Neutrophil (primary cell): ENCODE results near the gene ATXN2.

Source experiments
- H3K27ac ChIP-seq: fragments of 200-600 bp; sonication (generic); 2 replicates; pipeline ENCODE4 v1.5.1; 2016; ENCODE audit warnings: mild to moderate bottlenecking, moderate library complexity
- H3K27me3 ChIP-seq: fragments of 200-600 bp; sonication (generic); 2 replicates; pipeline ENCODE4 v1.6.0; 2016; ENCODE audit warnings: mild to moderate bottlenecking
- H3K36me3 ChIP-seq: fragments of 200-600 bp; sonication (generic); 2 replicates; pipeline ENCODE4 v1.5.1; 2017
- H3K4me1 ChIP-seq, 2 experiments: fragments of 200-600 bp in 1 of 2; sonication (generic) in 1 of 2; 1 replicate in 1 of 2; 2 replicates in 1 of 2; pipeline versions ENCODE4 v1.5.1 to v1.6.1; 2013 to 2016; ENCODE audit warnings: low read depth in 1 of 2, low read length in 1 of 2, mild to moderate bottlenecking in 1 of 2, moderate library complexity in 1 of 2; ENCODE audit not compliant: control insufficient read depth in 1 of 2, insufficient read depth in 1 of 2
- H3K4me3 ChIP-seq, 2 experiments: fragments of 200-600 bp in 1 of 2; sonication (generic) in 1 of 2; 1 replicate in 1 of 2; 2 replicates in 1 of 2; pipeline ENCODE4 v1.5.1; 2013 to 2016; ENCODE audit warnings: low read depth in 1 of 2, low read length in 1 of 2, mild to moderate bottlenecking in 1 of 2, moderate library complexity in 1 of 2
- H3K9me3 ChIP-seq: fragments of 200-600 bp; sonication (generic); 2 replicates; pipeline ENCODE4 v1.5.1; 2016
- CTCF ChIP-seq: fragments of 200-600 bp; sonication (generic); IDR thresholded peaks from 2 replicates; pipeline ENCODE4 v1.5.1; 2016; ENCODE audit warnings: antibody characterized with exemption

The ATXN2 gene

GRCh38 chr12:111457577-111457976 is 141.5 kb downstream of the ATXN2 start:
- Histone ChIP-seq H3K4me3 (no peak overlapping the region), H3K27me3 (no peaks in the 10 kb centered on the region), H3K36me3 (peaks cover 73% of the 10 kb centered on the region), H3K9me3 (no peaks in the 10 kb centered on the region), H3K4me1 (no peaks in the 10 kb centered on the region), H3K27ac (no peak overlapping the region)
- no peak for TF ChIP-seq CTCF

DNA sequence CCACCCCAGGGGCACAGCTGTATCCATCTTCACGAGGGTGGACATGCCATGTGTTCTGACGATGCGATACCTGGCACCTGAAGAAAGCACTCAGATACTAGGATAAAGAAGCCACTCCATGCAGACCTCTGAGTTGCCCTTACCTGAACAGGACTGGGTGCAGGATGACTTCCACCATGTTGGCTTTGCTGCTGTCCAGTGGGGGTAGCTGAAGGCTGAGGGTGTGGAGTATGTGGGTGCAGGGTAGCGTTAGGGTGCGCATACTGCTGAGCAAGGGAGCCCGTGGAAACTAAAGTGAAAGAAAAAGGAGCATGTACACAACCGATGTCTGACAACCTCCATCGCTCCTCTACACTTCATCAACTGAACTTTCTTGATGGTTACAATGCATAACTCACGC is 142.0 kb downstream of the ATXN2 start:
- peaks cover 75% of the 10 kb centered on the region for H3K36me3 ChIP-seq
- no peak overlapping the region for H3K27ac ChIP-seq

GRCh38 chr12:111455448-111456320 is 143.4 kb downstream of the ATXN2 start:
- Histone ChIP-seq H3K9me3 (no peaks in the 10 kb centered on the region), H3K4me3 (no peak overlapping the region), H3K36me3 (peaks cover 80% of the 10 kb centered on the region), H3K27me3 (no peaks in the 10 kb centered on the region), H3K4me1 (no peaks in the 10 kb centered on the region), H3K27ac (no peak overlapping the region)
- no peak for TF ChIP-seq CTCF

More for the DNA sequence above, 142.0 kb downstream of the ATXN2 start:
- TF ChIP-seq CTCF = no peak
- Histone ChIP-seq H3K4me1 (no peaks in the 10 kb centered on the region), H3K9me3 (no peaks in the 10 kb centered on the region), H3K27me3 (no peaks in the 10 kb centered on the region), H3K4me3 (no peak overlapping the region)

DNA sequence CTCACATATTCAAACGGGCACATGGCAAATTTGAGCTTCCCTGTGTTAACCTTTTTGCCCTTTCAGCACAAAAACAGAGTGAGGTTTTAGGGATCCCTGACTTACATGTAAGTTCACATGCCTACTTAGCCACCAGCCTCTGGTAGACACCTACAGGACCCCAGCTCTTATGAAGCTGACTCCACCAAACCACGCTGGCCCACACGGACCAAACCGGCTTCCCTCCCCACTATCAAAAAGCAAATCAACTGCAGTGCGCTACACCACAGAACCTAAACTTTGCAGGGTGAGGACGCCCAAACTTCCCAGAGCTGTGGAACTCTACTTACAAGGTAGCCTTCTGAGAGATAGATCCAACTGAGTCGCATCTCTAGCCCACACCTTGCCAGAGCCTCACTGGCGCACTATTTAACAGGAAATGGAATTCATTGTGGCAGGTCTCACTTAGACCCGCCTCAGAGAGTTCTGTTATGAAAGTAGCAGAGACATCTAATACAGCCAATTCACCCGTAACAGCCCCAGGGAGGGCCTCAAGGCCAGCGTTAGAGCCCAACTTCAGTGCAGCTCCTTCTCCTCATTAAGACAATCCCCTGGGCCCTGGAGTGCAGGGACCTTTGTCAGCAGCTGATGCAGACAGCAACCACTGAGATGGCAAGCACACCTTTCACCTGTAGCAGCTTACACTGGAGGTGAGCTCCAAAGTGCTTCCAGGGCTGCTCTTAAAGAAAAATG is 144.2 kb downstream of the ATXN2 start:
- TF ChIP-seq CTCF = no peak
- H3K4me1 ChIP-seq = no peaks in the 10 kb centered on the region
- H3K27ac ChIP-seq = no peak overlapping the region
- no peaks in the 10 kb centered on the region for H3K27me3 ChIP-seq
- H3K36me3 ChIP-seq = peaks cover 83% of the 10 kb centered on the region
- no peak overlapping the region for H3K4me3 ChIP-seq
- H3K9me3 ChIP-seq = no peaks in the 10 kb centered on the region

DNA sequence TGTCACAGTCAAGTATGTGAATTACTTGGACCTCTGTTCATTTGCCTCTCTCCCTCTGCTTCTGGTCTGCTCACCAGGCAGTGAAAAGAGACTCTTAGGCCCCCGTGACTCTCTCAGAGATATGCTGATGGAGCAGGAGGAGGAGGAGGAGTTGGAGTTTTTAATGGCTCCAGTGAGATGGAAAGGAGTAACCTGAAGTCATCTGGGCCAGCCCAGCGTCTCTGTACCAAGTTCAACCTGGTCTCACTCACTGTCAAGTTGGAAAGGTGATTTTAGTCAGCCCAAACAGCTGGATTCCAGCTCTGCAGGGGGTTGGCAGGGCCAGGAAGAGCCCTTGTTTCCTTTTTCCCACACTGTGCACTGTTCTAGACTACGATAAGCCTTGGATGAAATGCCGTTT is 144.8 kb downstream of the ATXN2 start:
- H3K9me3 ChIP-seq = no peaks in the 10 kb centered on the region
- H3K27ac ChIP-seq = no peak overlapping the region
- H3K36me3 ChIP-seq = peaks cover 81% of the 10 kb centered on the region
- no peak for TF ChIP-seq CTCF
- no peaks in the 10 kb centered on the region for H3K4me1 ChIP-seq
- H3K4me3 ChIP-seq = no peak overlapping the region
- H3K27me3 ChIP-seq = no peaks in the 10 kb centered on the region
